K562 (cell line): ENCODE results near the gene MRPL16. TPM values are rescaled to one million over a fixed set of nuclear protein-coding genes. Genes with fewer than 3 reads are reported as not detected.

Experiments used
- ADNP ChIP-seq: fragments of 200-800 bp; sonication (Bioruptor generic); IDR thresholded peaks from 2 replicates; pipeline ENCODE4 v1.6.1; 2016; ENCODE audit warnings: missing genetic modification characterization, missing compliant biosample characterization
- BHLHE40 ChIP-seq: IDR thresholded peaks from 2 replicates; pipeline ENCODE4 v1.6.1; 2011; ENCODE audit warnings: low read length, improper control_type of control experiment
- BMI1 ChIP-seq: fragments of 150-350 bp; IDR thresholded peaks from 2 replicates; pipeline ENCODE4 v1.6.1; 2014; ENCODE audit warnings: low read length
- CBFA2T2 ChIP-seq: fragments of 450-650 bp; conservative IDR thresholded peaks from 2 replicates; pipeline ENCODE4 v1.6.1; 2017; ENCODE audit warnings: mild to moderate bottlenecking
- DDX20 ChIP-seq: fragments of 450-650 bp; IDR thresholded peaks from 2 replicates; pipeline ENCODE4 v1.6.1; 2016; ENCODE audit warnings: missing genetic modification characterization, low read depth, mild to moderate bottlenecking, missing compliant biosample characterization, moderate library complexity
- E2F3 ChIP-seq: fragments of 250-450 bp; sonication (Bioruptor Pico); IDR thresholded peaks from 2 replicates; pipeline ENCODE4 v1.4.0; 2020; ENCODE audit warnings: mild to moderate bottlenecking
- MAZ ChIP-seq, 2 experiments: fragments of 450-650 bp in 1 of 2; sonication (generic) in 1 of 2; formaldehyde crosslinking; IDR thresholded peaks in 1 of 2; conservative IDR thresholded peaks in 1 of 2; 2 replicates each; pipeline versions ENCODE4 v1.4.0 to v1.5.0; 2020; ENCODE audit warnings: mild to moderate bottlenecking in 1 of 2, missing genetic modification reagents in 1 of 2
- MLLT1 ChIP-seq, 2 experiments: fragments of 450-650 bp; IDR thresholded peaks; 2 replicates each; pipeline ENCODE4 v1.6.1; 2016
- NFRKB ChIP-seq: fragments of 450-650 bp; IDR thresholded peaks from 2 replicates; pipeline ENCODE4 v1.6.1; 2016; ENCODE audit warnings: low read depth
- NR2F6 ChIP-seq: fragments of 450-650 bp; formaldehyde crosslinking; IDR thresholded peaks from 2 replicates; pipeline ENCODE4 v1.4.0; 2020; ENCODE audit warnings: mild to moderate bottlenecking
- RBM34 ChIP-seq: fragments of 200-400 bp; formaldehyde crosslinking; IDR thresholded peaks from 2 replicates; pipeline ENCODE4 v1.6.1; 2018; ENCODE audit warnings: low read length, borderline replicate concordance; ENCODE audit not compliant: insufficient read depth
- TBL1XR1 ChIP-seq, 2 experiments: IDR thresholded peaks; 2 replicates each; pipeline ENCODE4 v1.6.1; 2012; ENCODE audit warnings: improper control_type of control experiment in 2 of 2, low read length in 2 of 2, mild to moderate bottlenecking in 1 of 2
- ZFPM2 ChIP-seq: fragments of 250-450 bp; sonication (Bioruptor Pico); IDR thresholded peaks from 2 replicates; pipeline ENCODE4 v1.5.1; 2022; ENCODE audit warnings: mild to moderate bottlenecking
- ZNF347 ChIP-seq: fragments of 450-650 bp; formaldehyde crosslinking; IDR thresholded peaks from 2 replicates; pipeline ENCODE4 v1.4.0; 2020; ENCODE audit warnings: low read depth, mild to moderate bottlenecking, moderate library complexity
- ZNF551 ChIP-seq: fragments of 250-450 bp; sonication (Bioruptor Pico); IDR thresholded peaks from 2 replicates; pipeline ENCODE4 v1.5.0; 2021; ENCODE audit warnings: mild to moderate bottlenecking, moderate library complexity
- ZNF668 ChIP-seq: fragments of 250-450 bp; sonication (Bioruptor Pico); IDR thresholded peaks from 2 replicates; pipeline ENCODE4 v1.8.0; 2022; ENCODE audit warnings: mild to moderate bottlenecking, inconsistent platforms
- ZNF695 ChIP-seq: fragments of 450-650 bp; formaldehyde crosslinking; IDR thresholded peaks from 2 replicates; pipeline ENCODE4 v1.4.0; 2020; ENCODE audit warnings: mild to moderate bottlenecking, moderate library complexity
- polyA plus RNA-seq, 8 experiments: library from polyadenylated mRNA; depleted of rRNA in 4 of 8; stranded (reverse) in 5 of 8; unstranded in 3 of 8; fragments of >200 nt; fragmentation: Nextera tagmentation in 2 of 8; fragmentation: Illumina TruSeq in 1 of 8; extraction: Ambion mirVana in 2 of 8; extraction: Trizol in 1 of 8; gene quantifications; 2 replicates each; pipeline versions ENCODE4 v1.2.1 to v1.2.3, GENCODE V29; 2011 to 2014; ENCODE audit warnings: inconsistent platforms in 1 of 8, missing spikeins in 1 of 8
- total RNA-seq, 7 experiments: library from RNA; depleted of rRNA in 6 of 7; stranded (reverse); fragments of >200 nt in 6 of 7; fragmentation: Illumina TruSeq in 2 of 7; extraction: Trizol in 2 of 7; gene quantifications; 2 replicates each; pipeline versions ENCODE4 v1.2.1 to v1.2.3, GENCODE V29; 2011 to 2021; ENCODE audit warnings: low replicate concordance in 1 of 7
- TF ChIP-seq, protein P1 (sequence below): sonication (generic); formaldehyde crosslinking; IDR thresholded peaks from 2 replicates; pipeline ENCODE4 v1.8.0; 2023; ENCODE audit warnings: mild to moderate bottlenecking, missing genetic modification reagents
- TF ChIP-seq, protein P2 (sequence below): fragments of 250-450 bp; sonication (Bioruptor Pico); IDR thresholded peaks from 2 replicates; pipeline ENCODE4 v1.5.0; 2020; ENCODE audit warnings: mild to moderate bottlenecking
- TF ChIP-seq, protein P3 (sequence below): sonication (generic); formaldehyde crosslinking; IDR thresholded peaks from 2 replicates; pipeline ENCODE4 v1.8.0; 2022; ENCODE audit warnings: missing genetic modification reagents, mild to moderate bottlenecking, moderate library complexity, borderline replicate concordance

Gene MRPL16
- total and polyA plus RNA-seq, 9 of the 15 experiments (the other 6 are each of a cell fraction or from before 2014, with no cell fraction given): 63.3 to 209 (median 157) TPM

GRCh38 chr11:59810189-59810910 is at the start of gene MRPL16 (continued):
- TF ChIP-seq, protein P1, sequence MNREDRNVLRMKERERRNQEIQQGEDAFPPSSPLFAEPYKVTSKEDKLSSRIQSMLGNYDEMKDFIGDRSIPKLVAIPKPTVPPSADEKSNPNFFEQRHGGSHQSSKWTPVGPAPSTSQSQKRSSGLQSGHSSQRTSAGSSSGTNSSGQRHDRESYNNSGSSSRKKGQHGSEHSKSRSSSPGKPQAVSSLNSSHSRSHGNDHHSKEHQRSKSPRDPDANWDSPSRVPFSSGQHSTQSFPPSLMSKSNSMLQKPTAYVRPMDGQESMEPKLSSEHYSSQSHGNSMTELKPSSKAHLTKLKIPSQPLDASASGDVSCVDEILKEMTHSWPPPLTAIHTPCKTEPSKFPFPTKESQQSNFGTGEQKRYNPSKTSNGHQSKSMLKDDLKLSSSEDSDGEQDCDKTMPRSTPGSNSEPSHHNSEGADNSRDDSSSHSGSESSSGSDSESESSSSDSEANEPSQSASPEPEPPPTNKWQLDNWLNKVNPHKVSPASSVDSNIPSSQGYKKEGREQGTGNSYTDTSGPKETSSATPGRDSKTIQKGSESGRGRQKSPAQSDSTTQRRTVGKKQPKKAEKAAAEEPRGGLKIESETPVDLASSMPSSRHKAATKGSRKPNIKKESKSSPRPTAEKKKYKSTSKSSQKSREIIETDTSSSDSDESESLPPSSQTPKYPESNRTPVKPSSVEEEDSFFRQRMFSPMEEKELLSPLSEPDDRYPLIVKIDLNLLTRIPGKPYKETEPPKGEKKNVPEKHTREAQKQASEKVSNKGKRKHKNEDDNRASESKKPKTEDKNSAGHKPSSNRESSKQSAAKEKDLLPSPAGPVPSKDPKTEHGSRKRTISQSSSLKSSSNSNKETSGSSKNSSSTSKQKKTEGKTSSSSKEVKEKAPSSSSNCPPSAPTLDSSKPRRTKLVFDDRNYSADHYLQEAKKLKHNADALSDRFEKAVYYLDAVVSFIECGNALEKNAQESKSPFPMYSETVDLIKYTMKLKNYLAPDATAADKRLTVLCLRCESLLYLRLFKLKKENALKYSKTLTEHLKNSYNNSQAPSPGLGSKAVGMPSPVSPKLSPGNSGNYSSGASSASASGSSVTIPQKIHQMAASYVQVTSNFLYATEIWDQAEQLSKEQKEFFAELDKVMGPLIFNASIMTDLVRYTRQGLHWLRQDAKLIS (CRISPR knock-in tag): 0 out of 2 replicates have a peak, but pooled peaks have one; percentile 61
- TF ChIP-seq ZNF551 (CRISPR knock-in tag) (no peak), ZFPM2 (no peak), ZNF695 (no peak), BMI1 (no peak), E2F3 (CRISPR knock-in tag) (0 out of 2 replicates have a peak, but pooled peaks have one; percentile 28), ZNF347 (CRISPR knock-in tag) (no peak), RBM34 (no peak), DDX20 (no peak), ZNF668 (CRISPR knock-in tag) (no peak), BHLHE40 (peak; percentile 46; the same call in 1 of the 2 replicates), MAZ (CRISPR knock-in tag; conservative IDR thresholded peaks at IDR 0.05 in 1 of 2, IDR thresholded peaks at IDR 0.05 in 1 of 2) (peak; percentile 78 to 96; a peak in 3 of 4 replicates), CBFA2T2 (no peak), MLLT1 (IDR thresholded peaks at IDR 0.05) (peak in 1 of 2 experiments; percentile 85; a peak in 2 of 4 replicates), ADNP (tag) (no peak), NFRKB (peak; percentile 81; the same call in 1 of the 2 replicates), TBL1XR1 (IDR thresholded peaks at IDR 0.05; ENCODE audit: low read length in 2 of 2) (peak; percentile 69 to 83), NR2F6 (CRISPR knock-in tag) (no peak)
- TF ChIP-seq, protein P2, sequence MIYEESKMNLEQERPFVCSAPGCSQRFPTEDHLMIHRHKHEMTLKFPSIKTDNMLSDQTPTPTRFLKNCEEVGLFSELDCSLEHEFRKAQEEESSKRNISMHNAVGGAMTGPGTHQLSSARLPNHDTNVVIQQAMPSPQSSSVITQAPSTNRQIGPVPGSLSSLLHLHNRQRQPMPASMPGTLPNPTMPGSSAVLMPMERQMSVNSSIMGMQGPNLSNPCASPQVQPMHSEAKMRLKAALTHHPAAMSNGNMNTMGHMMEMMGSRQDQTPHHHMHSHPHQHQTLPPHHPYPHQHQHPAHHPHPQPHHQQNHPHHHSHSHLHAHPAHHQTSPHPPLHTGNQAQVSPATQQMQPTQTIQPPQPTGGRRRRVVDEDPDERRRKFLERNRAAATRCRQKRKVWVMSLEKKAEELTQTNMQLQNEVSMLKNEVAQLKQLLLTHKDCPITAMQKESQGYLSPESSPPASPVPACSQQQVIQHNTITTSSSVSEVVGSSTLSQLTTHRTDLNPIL (CRISPR knock-in tag): no peak
- TF ChIP-seq, protein P3, sequence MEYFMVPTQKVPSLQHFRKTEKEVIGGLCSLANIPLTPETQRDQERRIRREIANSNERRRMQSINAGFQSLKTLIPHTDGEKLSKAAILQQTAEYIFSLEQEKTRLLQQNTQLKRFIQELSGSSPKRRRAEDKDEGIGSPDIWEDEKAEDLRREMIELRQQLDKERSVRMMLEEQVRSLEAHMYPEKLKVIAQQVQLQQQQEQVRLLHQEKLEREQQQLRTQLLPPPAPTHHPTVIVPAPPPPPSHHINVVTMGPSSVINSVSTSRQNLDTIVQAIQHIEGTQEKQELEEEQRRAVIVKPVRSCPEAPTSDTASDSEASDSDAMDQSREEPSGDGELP: peak; percentile 86
